Measurements from ENCODE around the gene VPS8.

GRCh38 chr3:185075547-185075946 lies 263.6 kb downstream of the VPS8 start:
- TF ChIP-seq MBNL3 (CRISPR knock-in tag; conservative IDR thresholded peaks at IDR 0.05): no peak
- TF ChIP-seq CTCF (CRISPR knock-in tag; IDR thresholded peaks at IDR 0.05): no peak
- TF ChIP-seq IRF1 (CRISPR knock-in tag; IDR thresholded peaks at IDR 0.05; ENCODE audit: low read depth): no peak
- no peak for TF ChIP-seq ZNF18 (CRISPR knock-in tag; IDR thresholded peaks at IDR 0.05; ENCODE audit: insufficient replicate concordance)
- no peak for TF ChIP-seq RBFOX2 (IDR thresholded peaks at IDR 0.05; ENCODE audit: low read depth, low read length)
- no peak for TF ChIP-seq ZNF629 (CRISPR knock-in tag; conservative IDR thresholded peaks at IDR 0.05)

All from HepG2 (cell line).